Caki2 (cell line): ENCODE results near the gene CSNK2B. TPM values are rescaled to one million over a fixed set of nuclear protein-coding genes. Genes with fewer than 3 reads are reported as not detected.

Source experiments
- DNase-seq: peaks from one replicate; pipeline ENCODE4 v3.0.0-alpha.2; 2015; ENCODE audit warnings: low read depth
- in situ Hi-C: cut with HindIII; loops from 2 replicates; pipeline ENCODE4 v1.10.0; 2016; ENCODE audit warnings: low sequenced_read_pairs, low pct_unique_long_range_greater_than_20kb, mixed read lengths
- total RNA-seq: library from RNA; depleted of rRNA; stranded (reverse); fragments of >200 nt; shearing (Covaris generic); gene quantifications from 2 replicates; pipeline ENCODE4 v1.2.3, GENCODE V29; 2014; ENCODE audit warnings: low replicate concordance; rRNA removed

The CSNK2B gene
- total RNA-seq: 66.9 and 104 TPM in 2 replicates

DNA sequence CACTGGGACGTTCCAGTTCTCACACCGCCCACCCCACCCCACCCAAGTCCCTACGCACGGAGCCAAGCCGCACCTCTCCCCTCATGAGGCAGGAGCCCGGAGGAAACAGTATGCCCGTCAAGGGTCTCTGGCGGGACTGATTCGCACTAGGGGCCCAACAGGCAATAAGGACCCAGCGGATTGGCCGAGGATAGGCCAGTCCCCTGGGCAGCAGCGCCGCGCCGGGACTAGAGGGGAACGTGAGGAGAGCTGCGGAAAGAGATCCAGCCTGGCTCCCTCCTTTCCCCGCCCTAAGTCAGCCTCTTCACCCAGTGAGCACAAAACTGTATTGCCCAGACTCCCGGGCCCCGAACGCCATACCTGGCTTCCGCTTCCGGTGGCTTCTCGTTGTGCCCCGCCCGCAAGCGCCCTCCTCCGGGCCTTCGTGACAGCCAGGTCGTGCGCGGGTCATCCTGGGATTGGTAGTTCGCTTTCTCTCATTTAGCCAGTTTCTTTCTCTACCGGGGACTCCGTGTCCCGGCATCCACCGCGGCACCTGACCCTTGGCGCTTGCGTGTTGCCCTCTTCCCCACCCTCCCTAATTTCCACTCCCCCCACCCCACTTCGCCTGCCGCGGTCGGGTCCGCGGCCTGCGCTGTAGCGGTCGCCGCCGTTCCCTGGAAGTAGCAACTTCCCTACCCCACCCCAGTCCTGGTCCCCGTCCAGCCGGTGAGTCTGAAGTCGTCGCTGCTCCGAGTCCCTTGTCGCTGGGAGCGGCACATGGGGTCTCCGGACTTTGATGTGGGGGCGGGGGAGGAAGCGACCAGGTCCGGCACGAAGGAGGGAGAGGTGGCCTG lies at the start of gene CSNK2B:
CSNK2B (plus strand) TSS at position 580 of the 836 bp plus-strand sequence. CDS start 752 bp downstream, outside the sequence.
- DNase-seq: peak; percentile 98
- in situ Hi-C loops: no loop called here

DNA sequence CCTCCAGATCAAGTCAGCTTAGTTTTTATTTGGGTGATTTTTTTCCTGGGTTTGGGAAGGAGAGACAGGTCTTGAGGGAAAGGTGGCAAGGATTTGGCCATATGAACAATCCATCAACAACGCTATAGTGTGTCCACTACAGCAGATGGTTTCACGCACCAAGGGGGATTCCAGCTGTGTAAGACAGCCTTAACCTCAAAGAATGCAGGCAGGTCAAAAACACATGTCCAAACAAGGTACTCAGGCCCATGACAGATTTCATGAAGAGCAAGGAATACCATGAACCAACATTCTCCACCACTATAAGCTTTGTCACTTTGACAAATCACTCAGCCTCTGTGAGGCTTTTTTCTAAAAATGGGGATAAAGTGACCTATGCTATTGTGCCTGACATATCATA lies 48.9 kb upstream of the CSNK2B start:
- in situ Hi-C loops: no loop called here

DNA sequence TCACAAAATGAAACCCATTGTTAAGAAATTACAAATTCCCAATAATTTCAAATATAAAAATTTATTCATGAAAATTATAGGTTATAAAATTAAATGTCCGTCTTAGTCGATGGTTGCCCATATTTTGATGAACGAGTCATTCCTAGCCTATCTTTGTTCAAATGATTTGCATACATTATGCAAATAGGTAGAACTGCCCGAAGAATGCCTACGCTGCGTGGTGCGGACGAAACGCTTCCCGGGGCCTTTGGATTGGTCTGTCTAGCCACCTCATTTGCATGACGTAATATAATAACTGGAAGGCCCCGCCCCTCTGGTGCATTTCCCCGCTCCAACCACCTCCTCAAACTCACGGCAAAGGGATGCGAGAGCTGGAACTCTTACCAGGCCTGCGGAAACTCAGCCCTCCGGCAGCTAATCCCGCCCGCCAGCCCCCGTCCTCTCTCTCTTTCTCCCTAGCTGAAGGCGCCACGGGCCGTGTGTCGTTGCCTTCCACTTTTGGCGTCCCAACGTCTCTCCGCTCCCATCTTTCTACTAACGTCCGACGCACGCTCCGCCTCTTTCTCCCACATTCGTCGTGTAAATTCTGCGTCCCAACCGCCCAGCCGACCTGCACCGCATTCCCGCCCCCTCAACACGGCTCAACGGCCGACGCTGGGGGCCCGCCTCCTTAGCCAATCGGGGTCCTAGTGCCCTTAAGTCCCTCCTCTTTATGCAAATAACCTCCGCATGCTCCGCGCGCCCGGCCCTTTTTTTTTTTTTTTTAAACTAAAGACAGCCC lies 45.9 kb upstream of the CSNK2B start:
- in situ Hi-C loops: no loop called here

More for the DNA sequence above, 48.9 kb upstream of the CSNK2B start:
- DNase-seq: no peak

DNA sequence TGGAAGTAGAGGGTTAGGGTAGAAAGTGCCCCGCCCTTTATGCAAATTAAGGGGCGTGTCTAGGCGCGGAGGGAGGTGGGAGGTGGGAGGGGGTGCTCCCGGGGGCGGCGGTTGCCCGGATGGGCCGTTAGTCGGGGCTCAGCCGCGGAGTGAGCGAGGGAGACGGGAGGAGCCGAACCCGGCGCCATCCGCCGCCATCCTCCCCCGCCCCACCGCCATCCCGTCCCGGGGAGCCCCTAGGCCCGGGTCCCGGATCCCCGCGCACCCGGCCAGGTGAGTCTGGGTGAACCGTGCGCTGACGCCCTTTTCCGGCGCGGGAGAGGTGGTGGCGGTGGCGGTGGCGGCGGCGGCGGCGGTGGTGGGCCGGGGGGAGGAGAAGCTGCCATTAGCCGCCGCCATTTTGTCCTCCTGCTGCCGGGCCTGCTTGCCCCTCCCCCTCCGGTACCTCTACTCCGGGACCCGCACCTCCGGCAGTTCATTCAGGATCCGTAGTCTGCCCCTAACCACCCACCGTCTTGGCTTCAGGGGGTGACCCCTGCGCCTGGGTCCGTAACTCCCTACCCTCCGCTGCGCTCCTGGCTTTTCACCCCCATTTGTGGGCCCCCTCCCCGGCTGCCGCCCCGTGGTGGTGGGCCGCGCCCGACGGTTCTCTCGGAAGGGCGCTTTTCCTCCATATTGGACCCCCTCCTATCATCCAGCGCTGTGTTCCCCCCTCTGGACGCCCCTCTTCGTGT lies 45.1 kb upstream of the CSNK2B start, which contains the start of gene PRRC2A:
PRRC2A (plus strand) TSS at position 130 of the 734 bp plus-strand sequence. CDS start 2,075 bp downstream, outside the sequence.
- no peak for DNase-seq

More for the DNA sequence above, 45.9 kb upstream of the CSNK2B start:
- peak; percentile 100 for DNase-seq

DNA sequence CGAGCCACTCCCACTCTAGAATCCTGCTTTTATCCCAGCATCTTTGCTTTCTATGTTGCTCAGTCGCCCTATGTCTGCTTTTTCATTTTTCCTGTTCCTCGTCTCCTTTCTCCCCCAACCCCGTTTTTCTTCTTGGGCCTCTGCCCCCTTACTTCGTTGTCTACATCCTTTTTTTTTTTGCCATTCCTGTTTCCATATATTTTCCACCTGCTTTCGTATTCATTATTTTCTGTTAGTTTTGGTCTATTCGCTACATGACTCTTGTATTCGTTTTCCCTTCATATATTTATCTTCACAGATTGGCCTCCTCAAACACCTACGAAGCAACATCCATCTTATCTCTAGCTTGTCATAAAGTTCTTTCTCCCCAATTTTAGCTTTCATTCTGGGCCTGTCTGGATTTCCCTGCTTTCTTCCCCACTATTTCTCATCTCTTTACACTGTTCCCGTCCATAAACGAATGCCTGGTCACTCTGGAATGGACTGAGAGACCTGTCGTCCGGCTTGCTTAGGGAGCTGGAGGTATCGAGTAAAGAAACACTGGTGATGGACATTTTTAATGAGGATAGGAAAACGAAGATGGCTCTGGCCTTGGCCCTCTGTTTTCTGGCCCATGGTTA lies 44.5 kb upstream of the CSNK2B start:
- DNase-seq: no peak
- in situ Hi-C loops: no loop called here

More for the DNA sequence above, 45.1 kb upstream of the CSNK2B start, which contains the start of gene PRRC2A:
- in situ Hi-C loops: no loop called here

DNA sequence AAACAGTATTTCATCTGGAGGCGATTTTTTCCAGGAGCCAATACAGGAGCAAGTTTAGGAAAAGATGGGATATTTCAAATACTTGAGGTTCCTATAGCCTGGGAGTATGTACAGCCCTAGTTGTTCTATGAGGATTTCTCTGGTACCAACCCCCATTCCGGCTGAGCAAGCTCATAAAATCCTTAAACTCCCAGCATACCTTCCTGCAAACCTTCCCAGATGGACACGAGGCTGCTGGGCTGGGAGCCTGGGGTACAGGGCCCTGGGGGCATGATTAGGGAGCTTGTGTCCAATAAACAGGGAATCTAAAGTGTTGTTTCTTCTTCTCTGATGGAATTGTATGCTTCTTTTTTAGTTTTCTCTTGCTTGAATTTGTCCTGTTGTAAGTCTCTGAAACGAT lies 43.9 kb upstream of the CSNK2B start:
- in situ Hi-C loops: no loop called here
- DNase-seq: no peak

DNA sequence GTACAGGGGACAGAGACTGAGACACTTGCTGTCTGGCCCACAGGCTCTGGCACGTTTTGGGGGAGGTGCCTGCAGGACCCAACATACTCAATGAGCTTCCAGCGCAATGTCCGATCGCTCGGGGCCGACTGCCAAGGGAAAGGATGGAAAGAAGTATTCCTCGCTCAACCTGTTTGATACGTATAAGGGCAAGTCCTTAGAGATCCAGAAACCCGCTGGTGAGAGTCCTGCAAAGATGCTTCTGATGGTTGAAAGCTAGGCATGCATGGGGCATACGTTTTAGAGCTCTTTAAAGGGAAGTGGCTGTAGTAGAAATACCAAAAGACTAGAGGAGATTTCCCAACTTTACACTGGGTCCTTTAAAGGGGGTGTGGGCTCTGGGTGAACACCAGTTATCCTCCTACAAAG lies 43.2 kb upstream of the CSNK2B start:
- in situ Hi-C loops: no loop called here

DNA sequence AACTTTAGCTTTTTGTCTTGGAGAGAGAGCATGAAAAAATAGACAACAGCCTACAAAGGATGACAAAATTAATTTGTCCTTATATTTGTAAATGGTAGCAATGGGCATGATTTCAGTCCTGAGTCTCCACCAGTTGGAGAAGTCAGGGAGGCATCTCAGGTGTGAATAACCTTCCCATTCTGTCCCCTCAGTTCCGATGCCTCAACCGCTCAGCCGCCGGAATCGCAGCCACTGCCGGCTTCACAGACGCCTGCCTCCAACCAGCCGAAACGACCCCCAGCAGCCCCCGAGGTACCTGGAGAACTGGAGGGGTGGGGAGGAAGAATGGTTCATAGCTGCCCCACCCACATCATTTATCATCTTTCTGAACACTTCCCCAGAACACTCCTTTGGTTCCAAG lies 41.8 kb upstream of the CSNK2B start:
- no peak for DNase-seq
- in situ Hi-C loops: no loop called here

More for the DNA sequence above, 43.2 kb upstream of the CSNK2B start:
- DNase-seq: no peak

DNA sequence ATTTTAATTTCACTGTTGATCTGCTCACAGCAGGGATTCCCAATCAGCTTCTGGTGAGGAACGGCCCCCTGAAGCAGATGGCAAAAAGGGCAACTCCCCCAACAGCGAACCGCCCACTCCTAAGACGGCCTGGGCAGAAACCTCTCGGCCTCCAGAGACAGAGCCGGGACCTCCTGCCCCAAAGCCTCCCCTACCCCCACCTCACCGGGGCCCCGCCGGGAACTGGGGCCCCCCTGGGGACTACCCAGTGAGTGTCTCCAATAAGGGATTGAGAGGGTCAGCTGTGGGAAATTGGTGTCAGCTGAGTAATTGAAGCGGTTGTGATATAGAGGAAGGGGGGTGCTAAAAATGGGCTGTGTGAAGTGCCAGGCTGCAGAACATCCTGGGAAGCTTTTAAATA lies 38.9 kb upstream of the CSNK2B start:
- no peak for DNase-seq
- in situ Hi-C loops: no loop called here

DNA sequence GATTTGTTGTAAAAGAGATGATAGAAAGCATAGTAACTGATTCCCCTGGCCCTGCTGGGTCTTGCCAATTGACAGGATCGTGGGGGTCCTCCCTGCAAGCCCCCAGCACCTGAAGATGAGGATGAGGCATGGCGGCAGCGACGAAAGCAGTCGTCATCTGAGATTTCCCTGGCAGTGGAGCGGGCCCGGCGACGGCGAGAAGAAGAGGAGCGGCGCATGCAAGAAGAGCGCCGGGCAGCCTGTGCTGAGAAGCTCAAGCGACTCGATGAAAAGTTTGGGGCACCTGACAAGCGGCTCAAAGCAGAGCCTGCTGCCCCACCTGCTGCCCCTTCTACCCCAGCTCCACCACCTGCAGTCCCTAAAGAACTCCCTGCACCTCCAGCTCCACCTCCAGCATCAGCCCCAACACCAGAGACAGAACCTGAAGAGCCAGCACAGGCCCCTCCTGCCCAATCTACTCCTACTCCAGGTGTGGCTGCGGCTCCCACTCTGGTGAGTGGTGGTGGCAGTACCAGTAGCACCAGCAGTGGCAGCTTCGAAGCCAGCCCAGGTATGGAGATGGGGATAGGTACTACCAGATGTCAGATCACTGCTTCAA lies 38.1 kb upstream of the CSNK2B start:
- in situ Hi-C loops: no loop called here
- DNase-seq: no peak

DNA sequence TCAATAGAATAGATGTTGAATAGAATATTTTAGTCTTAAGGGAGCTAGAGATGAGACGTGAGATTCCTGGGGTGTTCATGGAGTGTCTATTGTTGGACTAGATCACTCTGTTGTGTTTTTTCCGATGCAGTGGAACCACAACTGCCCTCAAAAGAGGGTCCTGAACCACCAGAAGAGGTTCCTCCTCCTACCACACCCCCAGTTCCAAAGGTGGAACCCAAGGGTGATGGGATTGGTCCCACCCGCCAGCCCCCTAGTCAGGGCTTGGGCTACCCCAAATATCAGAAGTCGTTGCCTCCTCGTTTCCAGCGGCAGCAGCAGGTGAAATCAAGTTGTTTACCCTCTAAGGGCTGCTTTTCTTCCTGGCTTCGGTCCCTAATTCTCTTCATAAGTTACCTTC lies 36.9 kb upstream of the CSNK2B start:
- DNase-seq: no peak
- in situ Hi-C loops: no loop called here

DNA sequence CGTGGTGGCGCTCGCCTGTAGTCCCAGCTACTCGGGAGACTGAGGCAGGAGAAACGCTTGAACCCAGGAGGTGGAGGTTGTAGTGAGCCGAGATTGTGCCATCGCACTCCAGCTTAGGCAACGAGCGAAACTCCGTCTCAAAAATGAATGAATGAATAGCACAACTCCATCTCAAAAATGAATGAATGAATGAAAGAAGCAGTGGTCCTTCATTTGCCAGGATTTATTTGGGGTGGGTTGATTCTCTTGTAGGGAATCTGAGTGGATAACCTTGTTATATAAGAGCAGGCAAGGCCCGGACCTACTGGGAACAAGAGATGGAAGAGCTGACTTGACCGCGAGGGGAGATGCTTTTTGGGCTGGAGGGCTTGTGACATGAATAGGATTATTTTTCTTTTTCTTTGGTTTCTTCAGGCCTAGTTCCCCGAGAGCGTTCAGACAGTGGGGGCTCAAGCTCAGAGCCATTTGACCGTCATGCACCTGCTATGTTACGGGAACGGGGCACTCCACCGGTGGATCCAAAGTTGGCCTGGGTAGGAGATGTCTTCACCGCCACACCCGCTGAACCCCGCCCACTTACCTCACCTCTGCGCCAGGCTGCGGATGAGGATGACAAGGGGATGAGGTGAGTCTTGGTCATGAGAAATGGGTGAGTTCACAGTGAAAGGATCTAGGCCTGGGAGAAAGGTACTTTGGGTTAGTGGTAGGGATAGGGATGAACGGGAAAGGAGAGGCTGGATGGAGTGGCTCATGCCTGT lies 35.5 kb upstream of the CSNK2B start:
- in situ Hi-C loops: no loop called here
- no peak for DNase-seq

DNA sequence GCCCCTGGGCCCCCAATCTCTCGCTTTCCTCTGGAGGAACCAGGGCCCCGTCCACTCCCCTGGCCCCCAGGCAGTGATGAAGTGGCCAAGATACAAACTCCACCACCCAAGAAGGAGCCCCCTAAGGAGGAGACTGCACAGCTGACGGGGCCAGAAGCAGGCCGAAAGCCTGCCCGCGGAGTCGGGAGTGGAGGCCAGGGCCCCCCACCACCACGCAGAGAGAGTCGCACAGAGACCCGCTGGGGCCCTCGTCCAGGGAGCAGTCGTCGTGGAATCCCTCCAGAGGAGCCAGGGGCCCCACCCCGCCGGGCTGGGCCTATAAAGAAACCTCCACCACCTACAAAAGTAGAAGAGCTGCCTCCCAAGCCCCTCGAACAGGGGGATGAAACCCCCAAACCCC lies 34.7 kb upstream of the CSNK2B start:
- no peak for DNase-seq
- in situ Hi-C loops: no loop called here

DNA sequence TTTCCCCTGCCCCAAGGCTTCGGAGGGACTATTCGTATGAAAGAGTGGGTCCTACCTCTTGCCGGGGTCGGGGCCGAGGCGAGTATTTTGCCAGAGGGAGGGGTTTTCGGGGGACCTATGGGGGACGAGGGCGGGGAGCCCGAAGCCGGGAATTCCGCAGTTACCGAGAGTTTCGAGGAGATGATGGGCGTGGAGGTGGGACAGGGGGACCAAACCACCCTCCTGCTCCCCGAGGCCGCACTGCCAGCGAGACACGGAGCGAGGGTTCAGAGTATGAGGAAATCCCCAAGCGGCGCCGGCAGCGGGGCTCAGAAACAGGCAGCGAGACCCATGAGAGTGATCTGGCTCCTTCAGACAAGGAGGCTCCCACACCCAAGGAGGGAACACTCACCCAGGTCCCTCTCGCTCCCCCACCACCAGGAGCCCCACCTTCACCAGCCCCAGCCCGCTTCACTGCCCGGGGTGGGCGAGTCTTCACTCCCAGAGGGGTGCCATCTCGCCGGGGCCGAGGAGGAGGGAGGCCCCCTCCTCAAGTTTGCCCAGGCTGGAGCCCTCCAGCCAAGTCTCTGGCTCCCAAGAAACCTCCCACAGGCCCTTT lies 34.1 kb upstream of the CSNK2B start:
- DNase-seq: no peak
- in situ Hi-C loops: no loop called here

DNA sequence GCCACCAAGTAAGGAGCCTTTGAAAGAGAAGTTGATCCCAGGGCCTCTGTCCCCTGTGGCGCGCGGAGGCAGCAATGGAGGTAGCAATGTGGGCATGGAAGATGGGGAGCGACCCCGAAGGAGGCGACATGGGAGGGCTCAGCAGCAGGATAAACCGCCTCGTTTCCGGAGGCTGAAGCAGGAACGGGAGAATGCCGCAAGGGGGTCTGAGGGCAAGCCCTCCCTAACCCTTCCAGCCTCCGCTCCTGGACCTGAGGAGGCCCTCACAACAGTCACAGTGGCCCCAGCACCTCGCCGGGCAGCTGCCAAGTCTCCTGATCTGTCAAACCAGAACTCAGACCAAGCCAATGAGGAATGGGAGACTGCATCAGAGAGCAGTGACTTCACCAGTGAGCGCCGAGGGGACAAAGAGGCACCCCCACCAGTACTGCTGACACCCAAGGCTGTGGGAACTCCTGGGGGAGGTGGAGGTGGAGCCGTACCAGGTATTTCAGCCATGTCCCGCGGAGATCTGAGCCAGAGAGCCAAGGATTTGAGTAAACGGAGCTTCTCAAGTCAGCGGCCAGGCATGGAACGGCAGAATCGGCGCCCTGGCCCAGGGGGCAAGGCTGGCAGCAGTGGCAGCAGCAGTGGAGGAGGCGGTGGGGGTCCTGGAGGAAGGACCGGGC lies 33.5 kb upstream of the CSNK2B start:
- no peak for DNase-seq
- in situ Hi-C loops: no loop called here

DNA sequence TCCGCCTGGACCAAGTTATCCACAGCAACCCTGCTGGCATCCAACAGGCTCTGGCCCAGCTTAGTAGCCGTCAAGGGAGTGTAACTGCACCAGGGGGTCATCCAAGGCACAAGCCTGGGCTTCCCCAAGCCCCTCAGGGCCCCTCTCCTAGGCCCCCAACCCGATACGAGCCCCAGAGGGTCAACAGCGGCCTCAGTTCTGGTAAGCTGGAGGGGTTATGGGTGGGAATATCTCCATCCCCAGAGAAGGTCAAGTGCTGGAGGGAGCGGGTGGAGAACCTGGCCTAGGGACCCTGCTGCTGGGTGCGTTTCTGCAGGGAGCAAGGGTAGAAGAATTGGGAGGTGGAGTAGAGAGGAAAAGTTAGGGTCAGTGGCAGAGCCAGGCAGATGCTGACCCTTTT lies 32.4 kb upstream of the CSNK2B start:
- in situ Hi-C loops: no loop called here
- DNase-seq: no peak
